Activated B cell treated with CpG ODN at 0.5 μM for 24 hours (primary cell): ENCODE measurements around the gene ST13. TPM values are rescaled to one million over a fixed set of nuclear protein-coding genes. Genes with fewer than 3 reads are reported as not detected.
A peak's percentile ranks its signal among the peaks of the same experiment; 100 is the strongest.

Source experiments
- ATAC-seq: fragments of 200-7000 bp; cut with Tn5 transposase; one replicate; pipeline ENCODE4 v1.10.0; 2021; ENCODE audit warnings: low read depth, mild to moderate bottlenecking, moderate library complexity
- CTCF ChIA-PET: fragments of 350-600 bp; sonication (Branson Sonifier 250); formaldehyde crosslinking; loops from one replicate; lab custom pipeline; 2021; ENCODE audit warnings: antibody characterized with exemption; lab: Charles Lee
- POLR2A ChIA-PET: fragments of 350-600 bp; sonication (Branson Sonifier 250); formaldehyde crosslinking; loops from one replicate; lab custom pipeline; 2021; ENCODE audit warnings: antibody characterized with exemption; lab: Charles Lee
- DNase-seq: peaks from one replicate; pipeline ENCODE4 v3.0.0; 2022
- H3K27ac Mint-ChIP-seq: one replicate; pipeline ENCODE4 v1.8.0; 2020; ENCODE audit warnings: mixed read lengths
- H3K27me3 Mint-ChIP-seq: one replicate; pipeline ENCODE4 v1.8.0; 2021; ENCODE audit warnings: mixed read lengths
- H3K36me3 Mint-ChIP-seq: one replicate; pipeline ENCODE4 v1.8.0; 2021; ENCODE audit warnings: low read depth, mixed read lengths
- H3K4me1 Mint-ChIP-seq: one replicate; pipeline ENCODE4 v1.8.0; 2021; ENCODE audit warnings: mixed read lengths
- H3K4me3 Mint-ChIP-seq: one replicate; pipeline ENCODE4 v1.8.0; 2020; ENCODE audit warnings: mild to moderate bottlenecking, mixed read lengths
- H3K9me3 Mint-ChIP-seq: one replicate; pipeline ENCODE4 v1.8.0; 2020; ENCODE audit warnings: mixed read lengths
- CTCF ChIP-seq: fragments of 200-600 bp; IDR thresholded peaks from one replicate; pipeline ENCODE4 v1.8.0; 2022; ENCODE audit warnings: antibody characterized with exemption, mild to moderate bottlenecking
- intact Hi-C: fragments of 100-400 bp; cut with micrococcal nuclease; formaldehyde crosslinking; loops from one replicate; pipeline ENCODE4 v1.15.1; 2024
- total RNA-seq: library from RNA; stranded (reverse); gene quantifications from 2 replicates; pipeline ENCODE4 v1.2.3, GENCODE V29; 2022

ST13 gene
- total RNA-seq, result 183 and 221 TPM in 2 replicates

- ChIA-PET CTCF (interaction anchor here (0.6 to 3.3 kb wide), 3 partner anchors 38 to 174 kb away, joined by 4 to 13 read pairs (median 6); no protein-coding TSS in a partner anchor), POLR2A (interaction anchor here (0.5 to 1.8 kb wide), 21 partner anchors 12 to 1538 kb away, joined by 3 to 18 read pairs (median 4); partner anchors contain the start of genes CCDC134, EP300, MRTFA and PHF5A)
- H3K27ac Mint-ChIP-seq, result peak within 1 kb of the TSS; percentile 100
These were observed at the start of gene ST13, which contains the start of gene XPNPEP3 for GRCh38 chr22:40856513-40857308. Gene ST13 (minus strand): TSS chr22:40856639. CDS start chr22:40856540, 99 bp downstream. Gene XPNPEP3 (plus strand): TSS chr22:40857148. CDS start chr22:40857182, 34 bp downstream.

GRCh38 chr22:40904101-40904500 is 47.7 kb upstream of the ST13 start:
- Mint-ChIP-seq H3K27me3 (no peaks in the 10 kb centered on the region), H3K9me3 (no peaks in the 10 kb centered on the region), H3K36me3 (peaks cover 29% of the 10 kb centered on the region), H3K27ac (no peak overlapping the region), H3K4me1 (no peaks in the 10 kb centered on the region), H3K4me3 (no peak overlapping the region)
- DNase-seq (no peak), ATAC-seq (no peak)
- ChIA-PET POLR2A (no interaction called here), CTCF (no interaction called here)
- no peak for TF ChIP-seq CTCF
- intact Hi-C loops, result no loop called here

More at GRCh38 chr22:40856513-40857308, at the start of gene ST13, which contains the start of gene XPNPEP3:
- intact Hi-C loops, result loop anchor here (1.0 to 2.0 kb wide), 11 partner anchors 37 to 612 kb away; partner anchors contain the start of genes ACO2, ADSL, MRTFA and PHF5A
- peaks cover 47% of the 10 kb centered on the region for H3K4me1 Mint-ChIP-seq
- no peak for TF ChIP-seq CTCF
- peak within 1 kb of the TSS; percentile 98 for H3K4me3 Mint-ChIP-seq
- peaks cover 42% of the 10 kb centered on the region for H3K36me3 Mint-ChIP-seq
- no peaks in the 10 kb centered on the region for H3K9me3 Mint-ChIP-seq
- DNase-seq (peak; percentile 96), ATAC-seq (peak; percentile 90)
- H3K27me3 Mint-ChIP-seq, result no peaks in the 10 kb centered on the region

- no peaks in the 10 kb centered on the region for H3K27me3 Mint-ChIP-seq
- no peak overlapping the region for H3K4me3 Mint-ChIP-seq
- H3K4me1 Mint-ChIP-seq, result peaks cover 3% of the 10 kb centered on the region
- peak overlapping the region; percentile 21 for H3K27ac Mint-ChIP-seq
- TF ChIP-seq CTCF, result no peak
- intact Hi-C loops, result loop anchor here (1.0 to 2.0 kb wide), 4 partner anchors 42 to 374 kb away; partner anchors contain the start of genes ST13 and XPNPEP3
- DNase-seq (no peak), ATAC-seq (peak; percentile 71)
- peaks cover 21% of the 10 kb centered on the region for H3K36me3 Mint-ChIP-seq
- POLR2A ChIA-PET, result interaction anchor here (0.5 to 1.8 kb wide), 7 partner anchors 9 to 813 kb away, joined by 3 to 8 read pairs (median 4); partner anchors contain the start of gene TEF
- CTCF ChIA-PET, result interaction anchor here (0.5 to 2.2 kb wide), 20 partner anchors 9 to 1363 kb away, joined by 3 to 21 read pairs (median 4); partner anchors contain the start of genes ST13 and XPNPEP3
- no peaks in the 10 kb centered on the region for H3K9me3 Mint-ChIP-seq
These were observed 42.5 kb upstream of the ST13 start for GRCh38 chr22:40898850-40899357.

GRCh38 chr22:40894417-40894816 is 38.0 kb upstream of the ST13 start:
- intact Hi-C loops, result no loop called here
- peaks cover 3% of the 10 kb centered on the region for H3K4me1 Mint-ChIP-seq
- H3K4me3 Mint-ChIP-seq, result no peak overlapping the region
- TF ChIP-seq CTCF, result no peak
- H3K36me3 Mint-ChIP-seq, result peaks cover 16% of the 10 kb centered on the region
- no peaks in the 10 kb centered on the region for H3K9me3 Mint-ChIP-seq
- ChIA-PET CTCF (interaction anchor here (0.8 kb wide), 1 partner anchor 212 kb away, joined by 3 read pairs; no protein-coding TSS in a partner anchor), POLR2A (no interaction called here)
- H3K27ac Mint-ChIP-seq, result no peak overlapping the region
- DNase-seq (no peak), ATAC-seq (no peak)
- H3K27me3 Mint-ChIP-seq, result no peaks in the 10 kb centered on the region
